GM18858 (cell line): ENCODE measurements around the gene LHPP.
"Not testable (repeated sequence)": the region's sequence is repeated elsewhere in the genome, so short reads cannot be mapped to it uniquely, and the experiment has no call there.

Source experiments
- ATAC-seq: cut with Tn5 transposase; IDR thresholded peaks from one replicate; pipeline ENCODE4 v1.9.1; 2021; ENCODE audit not compliant: unreplicated experiment

Gene LHPP, protein sequence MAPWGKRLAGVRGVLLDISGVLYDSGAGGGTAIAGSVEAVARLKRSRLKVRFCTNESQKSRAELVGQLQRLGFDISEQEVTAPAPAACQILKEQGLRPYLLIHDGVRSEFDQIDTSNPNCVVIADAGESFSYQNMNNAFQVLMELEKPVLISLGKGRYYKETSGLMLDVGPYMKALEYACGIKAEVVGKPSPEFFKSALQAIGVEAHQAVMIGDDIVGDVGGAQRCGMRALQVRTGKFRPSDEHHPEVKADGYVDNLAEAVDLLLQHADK

DNA sequence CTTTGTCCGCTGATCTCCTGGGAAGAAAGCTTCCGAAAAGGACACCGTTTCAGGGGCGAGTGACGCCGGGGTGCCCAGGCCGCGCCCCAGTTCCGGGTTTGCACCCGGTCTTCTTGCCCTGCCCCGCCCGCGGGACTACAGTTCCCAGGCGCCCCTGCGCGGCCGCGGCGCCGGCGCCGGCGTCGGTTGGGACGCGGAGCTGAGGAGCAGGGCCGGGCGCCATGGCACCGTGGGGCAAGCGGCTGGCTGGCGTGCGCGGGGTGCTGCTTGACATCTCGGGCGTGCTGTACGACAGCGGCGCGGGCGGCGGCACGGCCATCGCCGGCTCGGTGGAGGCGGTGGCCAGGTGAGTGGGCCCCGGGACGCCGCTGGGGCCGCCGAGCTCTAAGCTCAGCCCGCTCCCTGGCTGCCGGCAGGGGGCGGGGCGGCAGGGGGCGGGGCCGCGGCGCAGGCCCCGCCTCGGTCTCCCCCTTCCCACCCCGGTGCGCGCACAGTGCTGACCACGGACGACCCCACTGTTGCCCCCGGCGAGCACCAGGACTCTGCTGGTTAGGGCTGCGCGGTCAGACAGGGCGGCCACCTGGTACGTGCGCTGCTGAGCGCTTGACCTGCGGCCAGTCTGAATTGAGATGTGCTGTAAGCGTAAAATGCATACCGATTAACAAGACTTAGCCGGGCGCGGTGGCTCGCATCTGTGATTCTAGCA is at the start of gene LHPP:
Gene LHPP (plus strand): TSS at position 182 of the 706 bp plus-strand sequence. CDS start 40 bp downstream, at position 222.
- peak; percentile 79 for ATAC-seq

DNA sequence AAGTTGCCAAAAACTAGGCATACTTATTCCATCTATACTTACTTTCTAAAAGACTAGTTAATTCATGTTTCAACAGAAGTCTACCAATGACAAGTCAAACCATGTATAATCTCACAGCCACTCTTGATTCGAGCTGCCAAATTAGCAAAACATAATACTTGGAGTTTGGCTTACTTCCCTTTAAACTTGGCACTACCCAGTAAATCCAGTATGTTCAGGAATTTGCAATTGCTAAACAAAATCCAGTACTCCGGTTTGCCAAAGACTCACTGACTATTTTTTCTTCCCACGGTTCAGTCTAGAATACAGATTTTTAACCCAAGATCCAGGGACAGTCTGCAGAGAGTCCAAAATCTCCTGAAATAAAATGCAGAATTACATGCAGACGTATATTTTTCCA is 47.5 kb upstream of the LHPP start:
- ATAC-seq: no peak

DNA sequence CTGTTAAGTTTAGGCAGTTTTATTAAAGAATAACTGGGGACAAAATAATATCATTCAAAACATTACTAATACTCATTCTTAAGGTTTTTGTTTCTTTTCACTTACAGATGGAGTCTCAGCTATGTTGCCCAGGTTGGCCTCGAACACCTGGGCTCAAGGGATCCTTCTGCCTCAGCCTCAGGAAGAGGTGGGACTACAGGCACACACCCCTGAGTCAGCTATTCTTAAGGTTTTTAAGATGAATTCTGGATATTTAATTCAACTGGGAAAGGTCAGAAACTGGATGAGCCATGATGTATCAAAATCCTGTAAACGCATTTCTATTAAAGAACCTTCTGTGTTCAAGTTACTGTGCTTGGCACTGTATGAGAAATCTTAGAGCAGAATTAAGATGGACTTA is 46.4 kb upstream of the LHPP start:
- ATAC-seq: no peak

DNA sequence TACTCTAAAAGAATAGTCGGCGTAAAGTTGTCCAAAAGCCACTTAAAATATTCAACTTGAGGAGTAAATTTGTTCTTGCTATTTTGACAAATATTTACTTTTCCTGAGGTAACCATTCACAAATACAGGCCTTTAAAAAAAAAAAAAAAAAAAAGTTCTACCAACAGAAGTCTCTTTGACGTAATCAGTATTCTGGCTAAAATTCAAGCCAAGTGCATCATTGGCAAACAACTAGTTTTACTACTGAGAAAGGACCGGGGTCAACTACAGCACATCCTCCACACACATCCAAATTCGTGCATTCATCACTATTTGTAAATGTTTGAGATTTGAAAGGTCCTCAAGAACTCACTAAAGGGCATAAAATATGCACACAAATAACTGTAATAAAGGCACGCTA is 44.9 kb upstream of the LHPP start:
- ATAC-seq: no peak

DNA sequence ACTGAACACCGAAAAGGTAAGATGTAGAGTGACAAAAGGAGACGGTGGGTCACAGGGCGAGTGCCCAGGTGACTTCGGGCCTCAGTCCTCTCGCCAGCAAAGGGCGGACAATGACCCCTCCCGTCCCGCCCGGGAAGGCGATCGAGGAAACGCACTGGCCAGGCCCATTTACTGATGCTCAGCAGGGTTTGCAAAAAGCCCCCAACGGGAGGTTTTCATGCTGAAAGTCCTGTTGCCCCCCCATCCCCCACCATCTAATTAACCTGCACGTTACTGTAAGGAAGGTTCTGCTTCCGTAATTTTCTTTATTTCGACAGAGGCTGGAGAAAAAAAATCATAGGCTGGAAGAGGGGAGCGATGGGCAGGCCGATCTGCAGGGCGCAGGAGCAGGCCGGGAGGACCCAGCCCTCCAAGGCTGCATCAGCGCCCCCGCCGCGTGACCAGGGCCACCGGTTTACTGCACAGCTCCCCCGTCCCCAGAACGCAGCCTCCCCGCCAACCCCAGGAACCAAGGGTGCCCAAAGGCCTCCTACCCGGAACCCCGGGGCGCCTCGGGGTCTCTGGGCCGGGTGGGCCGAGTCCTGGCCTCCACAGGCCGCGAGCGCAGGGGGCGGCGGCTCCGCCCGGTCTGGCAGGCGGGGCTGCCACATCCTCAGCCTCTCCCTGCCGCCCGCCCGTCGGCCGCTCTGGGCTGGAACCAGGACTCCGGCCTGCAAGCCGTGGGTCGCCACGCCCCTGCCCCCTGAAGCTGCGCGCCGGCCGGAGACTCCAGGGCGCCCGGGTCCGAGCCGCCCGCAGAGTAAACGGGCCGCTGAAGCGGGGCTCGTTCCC is 43.5 kb upstream of the LHPP start:
- peak; percentile 20 for ATAC-seq

DNA sequence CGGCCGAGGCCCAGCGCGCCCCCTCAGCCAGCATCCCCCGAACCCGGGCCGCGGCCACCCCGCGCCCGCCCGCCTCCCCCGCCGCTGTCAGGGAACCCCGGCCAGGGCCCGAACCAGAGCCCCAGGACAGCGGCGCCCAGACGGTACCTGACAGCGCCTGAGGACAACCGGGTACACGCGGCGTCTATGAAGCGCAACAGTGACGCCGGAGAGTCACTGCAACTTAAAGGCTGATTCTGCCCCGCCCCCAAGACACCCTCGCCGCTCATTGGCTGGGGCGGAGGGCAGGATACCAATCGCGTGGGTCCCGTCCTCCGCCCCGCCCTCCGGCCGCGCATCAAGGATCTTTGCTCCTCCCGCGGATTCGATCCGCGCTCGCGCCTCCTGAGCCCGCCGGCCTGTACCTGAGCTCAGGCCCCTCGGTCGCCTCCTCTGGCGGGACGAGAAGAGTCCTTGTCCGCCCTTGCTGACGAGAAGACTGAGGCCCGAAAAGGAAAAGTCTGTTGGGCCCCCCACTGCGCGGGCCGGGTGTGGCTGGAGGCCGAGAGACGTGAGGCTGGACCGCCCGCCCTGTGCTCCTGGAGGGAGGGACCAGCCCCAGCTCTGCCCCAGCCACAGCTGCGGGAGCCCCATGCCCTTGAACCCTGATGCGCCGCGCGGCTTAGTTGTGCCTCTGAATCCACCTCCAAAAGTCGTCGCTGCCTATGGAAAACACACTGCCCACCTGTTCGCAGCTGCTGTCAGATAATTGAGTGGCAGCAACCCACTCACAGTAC is 42.7 kb upstream of the LHPP start, which contains the start of gene OAT:
Gene OAT (minus strand): TSS at position 198 of the 776 bp plus-strand sequence. CDS start 6,752 bp downstream, outside the sequence.
- ATAC-seq: peak; percentile 91

DNA sequence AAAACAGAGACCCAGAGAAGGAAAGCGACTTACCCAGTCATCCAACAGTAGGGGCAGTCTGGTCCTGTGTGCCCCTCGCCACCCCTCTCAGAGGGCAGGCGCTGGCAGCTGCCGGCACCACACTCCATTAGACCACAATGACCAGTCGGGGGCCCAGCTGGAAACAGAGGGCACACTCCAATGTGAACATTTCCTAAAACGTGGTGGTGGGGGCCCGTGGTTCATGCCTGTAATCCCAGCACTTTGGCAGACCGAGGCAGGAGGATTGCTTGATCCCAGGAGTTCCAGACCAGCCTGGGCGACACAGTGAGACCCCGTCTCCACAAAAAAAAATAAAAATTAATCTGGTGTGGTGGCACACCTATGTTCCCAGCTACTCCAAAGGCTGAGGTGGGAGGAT is 42.0 kb upstream of the LHPP start:
- ATAC-seq: no peak

DNA sequence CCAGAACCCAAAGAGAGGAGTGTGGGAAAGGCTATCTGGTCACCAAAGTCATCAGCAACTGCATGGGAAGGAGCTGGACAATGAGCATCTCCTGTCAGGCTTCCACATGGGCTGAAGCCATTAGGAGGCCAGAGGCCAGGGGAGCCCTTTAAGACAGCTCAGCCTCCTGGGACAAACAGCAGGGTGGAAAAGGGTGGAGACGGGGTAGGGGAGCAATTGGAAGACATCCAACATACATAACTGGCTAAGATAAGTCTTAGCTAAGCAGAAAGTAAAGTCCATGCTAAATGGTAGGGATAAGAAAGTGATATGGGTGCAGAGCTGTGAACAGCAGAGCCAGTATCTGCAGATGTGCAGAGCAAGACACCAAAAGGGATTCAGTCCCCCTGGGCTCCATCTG is 41.4 kb upstream of the LHPP start:
- no peak for ATAC-seq

DNA sequence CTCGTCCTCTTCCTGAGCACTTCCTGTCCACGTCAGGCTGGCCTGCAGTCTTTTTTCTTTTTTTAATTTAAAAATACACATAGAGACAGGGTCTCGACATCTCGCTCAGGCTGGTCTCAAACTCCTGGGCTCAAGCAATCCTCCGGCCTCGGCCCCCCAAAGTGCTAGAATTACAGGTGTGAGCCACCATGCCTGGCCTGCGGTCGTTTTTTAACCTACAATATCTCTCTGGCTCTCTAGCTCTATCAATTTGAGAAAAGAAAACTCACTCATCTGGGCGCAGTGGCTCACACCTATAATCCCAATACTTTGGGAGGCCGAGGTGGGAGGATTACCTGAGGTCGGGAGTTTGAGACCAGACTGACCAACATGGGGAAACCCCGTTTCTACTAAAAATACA is 38.9 kb upstream of the LHPP start:
- no peak for ATAC-seq

DNA sequence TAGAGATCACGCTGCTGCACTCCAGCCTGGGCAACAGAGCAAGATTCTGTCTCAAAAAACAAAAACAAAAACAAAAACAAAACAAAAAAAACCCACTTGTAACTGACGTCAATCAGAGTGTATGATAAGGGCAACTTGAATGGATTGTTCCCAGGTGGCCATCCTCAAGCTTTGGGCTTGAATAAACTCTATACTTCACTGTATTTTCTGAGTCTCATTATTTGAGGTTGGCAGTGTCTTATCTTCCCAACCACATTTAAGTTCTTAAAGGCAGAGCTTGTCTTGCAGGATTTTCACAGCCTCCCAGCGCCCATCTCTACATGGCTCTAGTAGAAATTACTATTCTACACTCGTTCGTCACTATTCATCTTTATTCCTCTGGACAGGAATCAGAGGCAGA is 37.8 kb upstream of the LHPP start:
- ATAC-seq: no peak

DNA sequence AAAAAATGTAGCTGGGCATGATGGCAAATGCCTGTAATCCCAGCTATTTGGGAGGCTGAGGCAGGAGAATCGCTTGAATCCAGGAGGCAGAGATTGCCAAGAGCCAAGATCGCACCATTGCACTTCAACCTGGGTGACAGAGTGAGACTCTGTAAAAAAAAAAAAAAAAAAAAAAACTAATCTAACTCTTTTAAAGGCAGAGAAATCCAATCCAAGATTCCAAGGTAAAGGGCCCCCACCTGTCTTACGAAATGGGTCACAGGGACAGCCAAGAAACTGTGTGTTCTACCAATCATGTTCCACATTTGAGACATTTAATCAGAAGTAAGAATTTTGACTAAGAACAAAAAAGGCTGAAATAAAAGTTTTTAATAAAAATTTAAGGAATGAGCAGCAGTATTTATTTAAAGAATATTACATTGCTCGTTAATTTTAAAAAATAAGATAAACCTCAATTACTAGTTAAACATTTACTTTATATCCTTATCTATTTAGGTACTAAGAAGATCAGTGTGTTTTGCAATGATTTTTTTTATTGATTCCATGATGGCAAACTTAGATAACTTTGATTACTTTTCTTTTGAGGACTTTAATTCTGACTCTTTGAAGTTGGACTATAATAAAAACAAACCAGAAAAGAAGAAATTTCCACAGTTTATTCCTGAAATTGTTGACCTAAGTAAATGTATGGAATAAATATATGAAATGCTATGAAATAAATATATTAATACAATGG is 36.2 kb upstream of the LHPP start:
- ATAC-seq: no peak

DNA sequence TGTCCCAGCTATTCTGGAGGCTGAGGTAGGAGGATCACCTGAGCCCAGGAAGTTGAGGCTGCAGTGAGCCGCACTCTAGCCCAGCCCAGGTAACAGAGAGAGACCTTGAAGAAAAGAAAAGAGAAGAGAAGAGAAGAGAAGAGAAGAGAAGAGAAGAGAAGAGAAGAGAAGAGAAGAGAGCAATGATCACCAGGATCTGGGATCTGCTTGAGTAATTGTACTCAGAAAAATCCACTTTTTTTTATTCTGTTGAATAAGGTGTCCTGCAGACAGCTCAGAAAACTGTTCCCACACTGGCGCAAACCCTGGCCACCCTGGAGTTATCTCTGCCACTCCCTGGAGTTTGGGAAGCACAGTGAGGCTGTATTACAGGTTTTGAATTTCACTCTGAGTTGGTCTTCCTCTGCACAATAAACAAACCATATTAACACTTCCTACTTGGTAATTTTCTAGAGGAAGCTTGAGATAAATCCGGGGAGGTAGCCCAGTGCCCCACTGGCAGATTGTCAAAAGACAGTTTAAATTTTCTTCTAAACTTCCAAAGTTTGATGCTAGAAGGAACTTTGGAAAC is 33.3 kb upstream of the LHPP start:
- no peak for ATAC-seq

DNA sequence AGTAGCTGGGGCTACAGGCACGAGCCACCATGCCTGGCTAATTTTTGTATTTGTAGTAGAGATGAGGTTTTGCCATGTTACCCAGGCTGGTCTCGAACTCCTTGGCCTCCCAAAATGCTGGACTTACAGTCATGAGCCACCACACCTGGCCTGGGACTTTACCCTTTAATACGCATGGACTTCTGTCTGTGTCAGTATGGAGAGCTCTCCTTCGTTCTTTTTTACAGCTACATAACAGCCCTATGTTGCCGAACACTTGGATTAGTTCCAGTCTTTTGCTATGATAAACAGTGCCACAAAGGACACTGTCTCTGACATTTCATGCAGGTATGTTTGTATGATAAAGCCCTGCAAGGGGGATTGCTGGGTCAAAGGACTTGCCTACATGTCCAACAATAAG is 32.0 kb upstream of the LHPP start:
- no peak for ATAC-seq

DNA sequence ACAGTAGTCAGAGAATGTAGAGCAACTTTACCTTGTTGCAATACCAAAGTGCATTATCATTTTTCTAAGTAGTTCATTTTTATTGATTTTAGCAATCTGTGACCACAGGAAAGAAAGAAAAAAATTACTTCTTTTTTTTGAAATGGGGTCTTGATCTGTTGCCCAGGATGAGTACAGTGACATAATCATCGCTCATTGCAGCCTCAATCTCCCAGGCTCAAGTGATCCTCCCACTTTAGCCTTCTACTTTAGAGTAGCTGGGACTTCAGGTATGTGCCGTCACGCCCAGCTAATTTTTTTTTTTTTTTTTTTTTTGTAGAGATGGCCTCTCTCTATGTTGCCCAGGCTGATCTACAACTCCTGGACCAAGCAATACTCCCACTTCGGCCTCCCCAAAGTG is 31.5 kb upstream of the LHPP start:
- ATAC-seq: no peak

DNA sequence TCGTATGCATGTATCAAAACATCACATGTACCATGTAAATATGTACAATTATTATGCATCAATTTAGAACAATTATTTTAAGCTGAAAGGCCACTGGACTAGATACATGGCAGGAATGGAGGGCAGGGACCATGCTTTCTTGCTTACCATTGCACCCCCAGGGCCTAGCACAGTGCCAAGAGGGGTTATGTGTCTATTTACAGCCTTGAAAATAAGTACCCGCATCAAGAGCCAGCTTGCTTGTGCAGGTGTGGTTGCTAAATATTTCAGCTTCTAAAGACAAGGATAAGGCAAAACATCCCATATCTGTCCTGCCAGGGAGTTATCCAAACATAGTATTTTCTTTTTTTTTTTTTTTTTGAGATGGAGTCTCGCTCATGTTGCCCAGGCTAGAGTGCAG is 28.2 kb upstream of the LHPP start:
- no peak for ATAC-seq

DNA sequence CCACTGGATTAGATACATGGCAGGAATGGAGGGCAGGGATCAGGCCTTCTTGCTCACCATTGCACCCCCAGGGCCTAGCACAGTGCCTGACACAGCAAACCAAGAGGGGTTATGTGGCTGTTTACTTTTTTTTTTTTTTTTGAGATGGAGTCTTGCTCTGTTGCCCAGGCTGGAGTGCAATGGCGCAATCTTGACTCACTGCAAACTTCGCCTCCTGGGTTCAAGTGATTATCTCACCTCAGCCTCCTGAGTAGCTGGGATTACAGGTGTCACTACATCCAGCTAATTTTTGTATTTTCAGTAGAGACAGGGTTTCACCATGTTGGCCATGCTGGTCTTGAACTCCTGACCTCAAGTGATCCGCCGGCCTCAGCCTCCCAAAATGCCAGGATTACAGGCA is 25.9 kb upstream of the LHPP start:
- ATAC-seq: not testable (repeated sequence)

DNA sequence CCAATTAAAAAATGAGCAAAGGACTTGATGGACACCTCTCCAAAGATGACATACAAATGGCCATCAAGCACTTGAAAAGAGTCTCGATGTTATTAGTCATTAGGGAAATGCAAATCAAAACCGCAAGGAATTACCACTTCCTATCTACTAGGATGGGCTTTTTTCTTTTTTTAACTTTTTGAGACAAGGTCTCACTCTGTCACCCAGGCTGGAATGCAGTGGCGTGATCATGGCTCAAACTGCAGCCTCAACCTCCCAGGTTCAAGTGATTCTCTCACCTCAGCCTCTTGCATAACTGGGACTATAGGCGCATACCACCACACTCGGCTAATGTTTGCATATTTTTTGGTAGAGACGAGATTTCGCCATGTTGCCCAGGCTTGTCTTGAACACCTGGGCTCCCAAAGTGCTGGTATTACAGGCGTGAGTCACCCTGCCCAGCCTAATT is 25.4 kb upstream of the LHPP start:
- ATAC-seq: peak; percentile 46

DNA sequence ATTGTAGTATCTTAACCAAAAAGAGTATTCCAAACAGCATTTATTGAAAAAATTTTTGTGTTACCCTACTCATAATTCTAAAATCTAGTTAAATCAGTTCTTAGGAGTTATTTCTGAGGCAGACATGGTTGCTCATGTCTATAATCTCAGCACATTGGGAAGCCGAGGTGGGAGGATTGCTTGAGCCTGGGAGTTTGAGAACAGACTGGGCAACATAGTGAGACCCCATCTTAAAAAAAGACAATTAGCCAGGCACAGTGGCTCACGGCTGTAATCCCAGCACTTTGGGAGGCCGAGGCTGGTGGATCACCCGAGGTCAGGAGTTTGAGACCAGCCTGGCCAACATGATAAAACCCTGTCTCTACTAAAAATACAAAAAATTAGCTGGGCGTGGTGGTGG is 19.9 kb upstream of the LHPP start:
- ATAC-seq: not testable (repeated sequence)

DNA sequence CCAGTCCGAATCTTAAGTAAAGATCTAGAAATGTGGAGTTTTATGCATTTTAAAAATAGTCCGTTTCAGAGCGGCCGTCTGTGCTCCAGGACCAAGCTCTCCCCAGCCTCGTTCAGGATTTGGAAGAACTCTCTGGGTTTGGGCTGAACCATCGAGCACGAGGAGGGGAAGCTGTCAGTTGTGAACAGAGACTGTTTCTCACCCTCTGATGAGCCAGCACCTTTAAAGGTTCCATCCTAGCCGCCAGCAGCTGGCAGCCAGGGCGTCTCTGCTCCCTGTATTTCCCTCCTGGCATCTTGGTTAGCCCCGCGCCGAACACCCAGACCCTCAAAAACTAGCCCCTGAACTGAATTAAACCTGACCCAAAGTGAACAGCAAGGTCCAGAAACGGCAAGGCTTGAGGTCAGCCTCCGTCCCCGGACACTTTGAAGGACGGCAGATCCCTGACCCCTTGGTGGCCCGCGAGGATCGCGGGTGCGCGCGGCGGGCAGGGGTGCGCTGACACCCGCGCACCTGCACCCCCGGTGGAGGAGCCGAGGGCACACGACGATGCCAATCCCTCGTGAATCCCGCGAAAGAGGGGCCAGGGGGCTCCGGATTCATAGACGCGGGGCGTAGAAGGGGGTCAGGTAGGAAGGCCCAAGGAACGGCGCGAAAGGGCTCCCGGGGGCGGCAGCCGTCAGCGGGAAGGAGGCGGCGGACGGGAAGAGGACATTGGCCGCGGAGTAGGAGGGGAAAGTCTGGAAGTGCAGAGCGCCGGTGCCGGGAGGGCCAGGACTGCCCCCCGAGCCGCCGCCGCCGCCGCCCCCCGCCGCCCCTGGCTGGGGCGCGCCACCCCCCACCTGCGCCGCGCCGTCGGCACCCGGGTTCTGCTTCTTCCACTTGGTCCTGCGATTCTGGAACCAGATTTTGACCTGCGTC is 14.5 kb upstream of the LHPP start:
- no peak for ATAC-seq
